HepG2 (cell line): ENCODE measurements around the gene SLC35F4. TPM values are rescaled to one million over a fixed set of nuclear protein-coding genes. Genes with fewer than 3 reads are reported as not detected.

Source experiments
- ATAC-seq: fragments of 200-7000 bp; cut with Tn5 transposase; 3 replicates; pipeline ENCODE4 v1.9.1; 2020; ENCODE audit warnings: mild to moderate bottlenecking, moderate library complexity
- BruUV-seq: library from RNA; stranded (reverse); fragments of 400-500 nt; replicated peaks from 2 replicates; lab custom pipeline; 2021; lab: Mats Ljungman, UMichigan
- CTCF ChIA-PET: fragments of 300-600 bp; formaldehyde crosslinking; extraction: SDS; loops from one replicate; lab custom pipeline; 2021; ENCODE audit warnings: low total read pairs, inconsistent platforms, low intra/inter-chr PET ratio; lab: Yijun Ruan, JAX
- POLR2A ChIA-PET: fragments of 350-600 bp; sonication (Branson Sonifier 250); formaldehyde crosslinking; loops from one replicate; lab custom pipeline; 2020; ENCODE audit warnings: antibody characterized with exemption, inconsistent platforms; lab: Yijun Ruan, JAX
- DNase-seq: peaks from one replicate; pipeline ENCODE4 v3.0.0-alpha.2; 2015; ENCODE audit warnings: low spot score
- FAIRE-seq: peaks from 3 replicates; lab custom pipeline; 2011; peaks lifted over from hg19 to GRCh38; lab: Jason Lieb, UNC
- H2AFZ ChIP-seq: one replicate; pipeline ENCODE4 v1.6.1; 2011; ENCODE audit warnings: low read length, inconsistent platforms
- H3K27ac ChIP-seq: fragments of 300-600 bp; 3 replicates; pipeline ENCODE4 v1.8.0; 2011; ENCODE audit warnings: mixed run types, mild to moderate bottlenecking, mixed read lengths, low read length, inconsistent platforms; ENCODE audit not compliant: insufficient read depth; ENCODE audit errors: extremely low read length
- H3K27me3 ChIP-seq, 2 experiments: fragments of 200-600 bp in 1 of 2; 2 replicates in 1 of 2; 3 replicates in 1 of 2; pipeline versions ENCODE4 v1.6.0 to v1.8.0; 2011; ENCODE audit warnings: low read length in 2 of 2, mild to moderate bottlenecking in 2 of 2, moderate library complexity in 2 of 2, inconsistent platforms in 1 of 2; ENCODE audit not compliant: insufficient read depth in 2 of 2, control insufficient read depth in 1 of 2
- H3K36me3 ChIP-seq, 2 experiments: fragments of 200-600 bp in 1 of 2; replicated peaks in 1 of 2; 2 replicates in 1 of 2; 3 replicates in 1 of 2; pipeline versions ENCODE4 v1.5.1 to v1.8.0; 2011; ENCODE audit warnings: low read length in 2 of 2, inconsistent platforms in 1 of 2; ENCODE audit not compliant: insufficient read depth in 2 of 2, control insufficient read depth in 1 of 2
- H3K4me1 ChIP-seq: 2 replicates; pipeline ENCODE4 v1.5.1; 2012; ENCODE audit warnings: low read length, inconsistent platforms; ENCODE audit not compliant: insufficient read depth
- H3K4me2 ChIP-seq: 2 replicates; pipeline ENCODE4 v1.6.0; 2011; ENCODE audit warnings: low read depth, low read length, inconsistent platforms
- H3K4me3 ChIP-seq, 3 experiments: fragments of 200-600 bp in 1 of 3; sonication (generic), shearing (Covaris generic) in 1 of 3; replicated peaks in 1 of 3; 2 replicates each; pipeline ENCODE4 v1.5.1; 2011 to 2016; ENCODE audit warnings: low read length in 3 of 3, inconsistent platforms in 2 of 3, low read depth in 2 of 3, mild to moderate bottlenecking in 2 of 3, control low read depth in 1 of 3, mixed read lengths in 1 of 3; ENCODE audit not compliant: insufficient read depth in 1 of 3
- H3K79me2 ChIP-seq: one replicate; pipeline ENCODE4 v1.6.1; 2011; ENCODE audit warnings: low read length, inconsistent platforms; ENCODE audit not compliant: insufficient read depth
- H3K9ac ChIP-seq: 2 replicates; pipeline ENCODE4 v1.6.0; 2011; ENCODE audit warnings: mild to moderate bottlenecking, low read depth, low read length, inconsistent platforms; ENCODE audit not compliant: insufficient read depth
- H3K9me3 ChIP-seq: 2 replicates; pipeline ENCODE4 v1.5.1; 2012; ENCODE audit warnings: mild to moderate bottlenecking, low read length
- H4K20me1 ChIP-seq: 2 replicates; pipeline ENCODE4 v1.6.0; 2011; ENCODE audit warnings: inconsistent platforms, mild to moderate bottlenecking, low read length, moderate library complexity; ENCODE audit not compliant: insufficient read depth
- AGO1 ChIP-seq: fragments of 200-400 bp; formaldehyde crosslinking; IDR thresholded peaks from 2 replicates; pipeline ENCODE4 v1.6.1; 2017; ENCODE audit warnings: mild to moderate bottlenecking, low read depth, low read length, moderate library complexity; ENCODE audit not compliant: poor library complexity, severe bottlenecking
- FOXJ3 ChIP-seq: sonication (generic); formaldehyde crosslinking; IDR thresholded peaks from 2 replicates; pipeline ENCODE4 v1.4.0; 2020; ENCODE audit warnings: missing genetic modification reagents, mild to moderate bottlenecking, borderline replicate concordance
- PHF5A ChIP-seq: IDR thresholded peaks from one replicate; pipeline ENCODE4 v1.6.1; 2018; ENCODE audit warnings: low read depth, missing genetic modification reagents; ENCODE audit not compliant: unreplicated experiment
- PLRG1 ChIP-seq: fragments of 450-650 bp; conservative IDR thresholded peaks from 2 replicates; pipeline ENCODE4 v1.6.1; 2016
- RBM39 ChIP-seq: fragments of 200-400 bp; formaldehyde crosslinking; IDR thresholded peaks from one replicate; pipeline ENCODE4 v1.6.1; 2018; ENCODE audit warnings: antibody characterized with exemption, mild to moderate bottlenecking, low read depth, low read length; ENCODE audit not compliant: poor library complexity, severe bottlenecking
- SPEN ChIP-seq: sonication (generic); formaldehyde crosslinking; IDR thresholded peaks from 2 replicates; pipeline ENCODE4 v1.5.1; 2020; ENCODE audit warnings: low read depth, mild to moderate bottlenecking, missing genetic modification reagents
- THAP11 ChIP-seq: IDR thresholded peaks from 2 replicates; pipeline ENCODE4 v1.6.1; 2016; ENCODE audit warnings: missing biosample characterization, missing genetic modification reagents
- ZEB1 ChIP-seq: IDR thresholded peaks from 2 replicates; pipeline ENCODE4 v1.6.1; 2012; ENCODE audit warnings: mild to moderate bottlenecking, low read depth, inconsistent platforms; ENCODE audit not compliant: insufficient replicate concordance
- ZFP37 ChIP-seq: sonication (generic); formaldehyde crosslinking; IDR thresholded peaks from 2 replicates; pipeline ENCODE4 v1.4.0; 2020; ENCODE audit warnings: missing genetic modification reagents, borderline replicate concordance
- WGBS: methylation state at CpG from one replicate; pipeline ENCODE4 v1.1.6; 2017; ENCODE audit warnings: low lambda C conversion rate; 5-methylcytosine and 5-hydroxymethylcytosine counted together
- in situ Hi-C: cut with HindIII; loops from 2 replicates; pipeline ENCODE4 v1.10.0; 2017; ENCODE audit warnings: low pct_unique_long_range_greater_than_20kb; ENCODE audit not compliant: extremely low pct_ligation_motif_present
- intact Hi-C: fragments of 100-400 bp; cut with micrococcal nuclease; formaldehyde crosslinking; loops from one replicate; pipeline ENCODE4 v1.10.0; 2022; ENCODE audit not compliant: unreplicated experiment
- polyA plus RNA-seq, 8 experiments: library from polyadenylated mRNA; depleted of rRNA in 3 of 8; stranded (reverse) in 7 of 8; unstranded in 1 of 8; fragments of >200 nt; fragmentation: Illumina TruSeq in 4 of 8; extraction: Trizol in 4 of 8; gene quantifications; 2 replicates each; pipeline versions ENCODE4 v1.2.1 to v1.2.3, GENCODE V29; 2011 to 2016; ENCODE audit warnings: low read depth in 4 of 8, missing spikeins in 1 of 8, mixed read lengths in 1 of 8; ENCODE audit not compliant: insufficient read depth in 1 of 8
- total RNA-seq, 5 experiments: library from RNA; depleted of rRNA; stranded (reverse); fragments of >200 nt; fragmentation: Illumina TruSeq; extraction: Trizol; gene quantifications; 2 replicates each; pipeline ENCODE4 v1.2.3, GENCODE V29; 2016; ENCODE audit warnings: low read depth in 1 of 5

Gene SLC35F4
- total and polyA plus RNA-seq, 2 of the 13 experiments (the other 11 are each of a cell fraction or from before 2014, with no cell fraction given), result not detected

DNA sequence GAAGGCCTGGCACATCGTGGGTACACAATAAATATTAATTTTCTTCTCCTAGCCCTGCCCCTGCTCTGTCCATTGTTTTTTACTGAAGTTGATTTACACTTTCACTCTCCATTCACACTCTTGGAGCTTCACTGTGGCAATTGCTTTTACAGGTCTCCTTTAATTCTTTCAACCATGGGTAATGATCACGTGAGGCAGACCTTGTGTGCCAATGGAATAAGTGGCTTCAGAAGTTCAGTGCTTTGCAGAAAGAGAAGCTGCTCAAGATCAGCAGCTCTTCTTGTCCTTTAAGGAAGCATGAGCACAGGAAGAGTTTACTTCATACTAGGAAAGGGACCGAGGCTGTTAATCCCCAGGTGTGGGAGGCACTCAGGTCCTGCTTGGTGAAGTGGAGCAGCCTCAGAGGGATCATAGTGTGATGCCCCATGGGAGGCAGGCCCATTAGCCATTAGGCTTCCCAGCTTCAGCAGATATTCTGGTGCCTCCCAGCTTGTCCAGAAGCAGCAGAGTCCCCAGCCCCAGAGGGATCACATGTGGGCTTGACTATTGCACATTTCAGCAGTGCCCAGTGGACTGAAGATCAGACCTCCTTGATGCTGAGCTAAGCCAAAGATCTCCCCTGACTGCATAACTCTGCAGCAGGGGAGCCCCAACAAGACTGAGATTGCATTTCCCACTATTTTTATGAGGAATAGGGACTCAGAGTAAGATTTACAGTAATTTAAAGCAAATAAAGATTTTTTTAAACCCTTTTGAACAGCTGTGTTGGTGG, 5.0 kb upstream of the SLC35F4 start:
- Histone ChIP-seq H4K20me1 (no peaks in the 10 kb centered on the region), H3K4me1 (peaks cover 11% of the 10 kb centered on the region), H2AFZ (no peak overlapping the region), H3K9me3 (no peaks in the 10 kb centered on the region)
- no TSS peak for BruUV-seq
- DNase-seq (no peak), ATAC-seq (no peak)
- CTCF ChIA-PET, result interaction anchor here (1.8 kb wide), 1 partner anchor 178 kb away, joined by 8 read pairs; no protein-coding TSS in a partner anchor
- in situ Hi-C loops, result no loop called here
- TF ChIP-seq AGO1, result no peak
- no peak for TF ChIP-seq PLRG1
- no peak for TF ChIP-seq FOXJ3
- no peak for TF ChIP-seq SPEN (CRISPR knock-in tag)
- TF ChIP-seq PHF5A (CRISPR knock-in tag), result no peak
- no peak for TF ChIP-seq ZFP37 (CRISPR knock-in tag)
- no peak for TF ChIP-seq THAP11
- TF ChIP-seq RBM39, result no peak
- TF ChIP-seq ZEB1, result no peak
- TF ChIP-seq, all 625 proteins: peak for 0
- no peak overlapping the region for H3K4me2 ChIP-seq
- no peaks in the 10 kb centered on the region for H3K79me2 ChIP-seq
- no peaks in the 10 kb centered on the region for H3K36me3 ChIP-seq
- intact Hi-C loops, result loop anchor here (1.0 to 2.0 kb wide), 2 partner anchors 179 to 384 kb away; no protein-coding TSS in a partner anchor
- no peak overlapping the region for H3K9ac ChIP-seq
- H3K27me3 ChIP-seq, result no peaks in the 10 kb centered on the region
- H3K27ac ChIP-seq, result no peak overlapping the region
- WGBS, result 2% methylated on average over 3 of the region's 3 CpGs
- H3K4me3 ChIP-seq, result no peak overlapping the region
- no peak for FAIRE-seq
- POLR2A ChIA-PET, result no interaction called here
